Muscle layer of colon (tissue), 2 donors: ENCODE measurements around the gene PAFAH1B2.

Source experiments
- H3K27ac ChIP-seq: one replicate; pipeline ENCODE4 v1.7.0; 2013; ENCODE audit warnings: low read depth, mild to moderate bottlenecking, low read length, moderate library complexity
- H3K27me3 ChIP-seq, 2 donors: one replicate each; pipeline ENCODE4 v1.7.0; 2013; ENCODE audit warnings: low read length in 2 of 2, mild to moderate bottlenecking in 2 of 2; ENCODE audit not compliant: insufficient read depth in 2 of 2, control insufficient read depth in 1 of 2
- H3K36me3 ChIP-seq: one replicate; pipeline ENCODE4 v1.7.0; 2013; ENCODE audit warnings: mild to moderate bottlenecking, low read length; ENCODE audit not compliant: insufficient read depth
- H3K4me1 ChIP-seq: one replicate; pipeline ENCODE4 v1.7.0; 2013; ENCODE audit warnings: mild to moderate bottlenecking, low read length; ENCODE audit not compliant: insufficient read depth
- H3K4me3 ChIP-seq, 2 donors: one replicate each; pipeline ENCODE4 v1.7.0; 2013; ENCODE audit warnings: low read length in 2 of 2, low read depth in 1 of 2, mild to moderate bottlenecking in 1 of 2, moderate library complexity in 1 of 2
- H3K9ac ChIP-seq: one replicate; pipeline ENCODE4 v1.7.0; 2013; ENCODE audit warnings: low read length
- H3K9me3 ChIP-seq: one replicate; pipeline ENCODE4 v1.7.0; 2013; ENCODE audit warnings: mild to moderate bottlenecking, low read length
- donor health status: abdominal sarcoma.
- donor health status: Adenocarcinoma of cecum.

The PAFAH1B2 gene

DNA sequence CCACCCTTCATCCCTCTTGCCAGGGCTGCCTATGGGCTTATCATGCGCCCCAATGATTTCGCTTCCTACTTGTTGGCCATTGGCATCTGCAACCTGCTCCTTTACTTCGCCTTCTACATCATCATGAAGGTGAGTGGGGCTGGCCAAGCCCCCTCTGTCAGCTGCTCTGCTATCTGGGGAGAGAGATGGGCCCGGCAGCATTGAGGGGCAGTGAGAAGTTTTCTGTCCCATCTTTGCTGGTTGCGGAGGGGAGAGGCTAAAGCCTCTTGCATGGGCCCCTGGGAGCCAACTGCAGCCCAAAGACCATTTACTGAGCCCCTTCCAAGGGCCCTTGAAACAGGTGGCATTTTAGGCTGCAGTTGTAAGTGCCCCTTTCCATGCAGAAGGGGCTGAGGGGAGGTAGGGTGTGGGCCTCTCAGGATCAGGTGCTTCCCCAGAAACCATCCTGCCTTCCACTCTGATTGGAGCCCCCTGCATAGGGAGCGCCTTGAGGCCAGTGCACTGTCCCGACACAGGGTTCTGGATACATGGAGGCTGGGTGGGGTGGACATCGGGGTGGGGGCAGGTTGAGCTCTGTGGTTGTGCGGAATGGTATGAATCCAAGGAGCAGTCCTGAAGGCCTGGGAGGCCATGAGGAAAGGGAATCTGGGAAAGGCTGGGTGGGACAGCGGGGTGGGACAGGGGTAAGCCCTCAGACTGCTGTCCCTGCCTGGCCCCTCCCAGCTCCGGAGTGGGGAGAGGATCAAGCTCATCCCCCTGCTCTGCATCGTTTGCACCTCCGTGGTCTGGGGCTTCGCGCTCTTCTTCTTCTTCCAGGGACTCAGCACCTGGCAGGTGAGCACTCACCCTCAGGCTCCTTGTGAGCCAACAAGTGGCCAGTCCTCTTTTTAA is 49.3 kb downstream of the PAFAH1B2 start:
- Histone ChIP-seq H3K4me1 (peaks cover 9% of the 10 kb centered on the region), H3K9me3 (no peaks in the 10 kb centered on the region), H3K36me3 (peaks cover 53% of the 10 kb centered on the region), H3K9ac (no peak overlapping the region), H3K27ac (no peak overlapping the region), H3K4me3 (no peak overlapping the region), H3K27me3 (no peaks in the 10 kb centered on the region)

DNA sequence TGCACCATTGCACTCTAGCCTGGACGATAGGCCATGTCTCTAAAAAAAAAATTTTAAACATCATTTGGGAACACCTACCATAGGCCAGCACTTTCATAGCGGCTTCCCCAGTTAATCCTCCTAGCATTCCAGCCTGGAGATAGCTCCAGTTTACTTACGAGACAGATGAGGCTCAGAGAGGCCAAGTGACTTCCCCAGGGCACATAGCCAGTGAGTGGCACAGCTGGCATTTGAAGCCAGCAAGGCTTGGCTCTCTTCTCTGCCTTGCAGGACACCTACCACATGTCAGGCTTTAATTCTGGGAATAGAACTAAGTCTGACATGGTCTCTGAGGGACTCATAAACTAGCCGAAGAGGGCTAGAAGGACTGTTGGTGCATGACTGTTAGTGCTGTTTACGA is 50.2 kb downstream of the PAFAH1B2 start:
- Histone ChIP-seq H3K9ac (no peak overlapping the region), H3K36me3 (peaks cover 44% of the 10 kb centered on the region), H3K27me3 (no peaks in the 10 kb centered on the region), H3K4me1 (peaks cover 13% of the 10 kb centered on the region), H3K27ac (no peak overlapping the region), H3K4me3 (no peak overlapping the region), H3K9me3 (no peaks in the 10 kb centered on the region)

DNA sequence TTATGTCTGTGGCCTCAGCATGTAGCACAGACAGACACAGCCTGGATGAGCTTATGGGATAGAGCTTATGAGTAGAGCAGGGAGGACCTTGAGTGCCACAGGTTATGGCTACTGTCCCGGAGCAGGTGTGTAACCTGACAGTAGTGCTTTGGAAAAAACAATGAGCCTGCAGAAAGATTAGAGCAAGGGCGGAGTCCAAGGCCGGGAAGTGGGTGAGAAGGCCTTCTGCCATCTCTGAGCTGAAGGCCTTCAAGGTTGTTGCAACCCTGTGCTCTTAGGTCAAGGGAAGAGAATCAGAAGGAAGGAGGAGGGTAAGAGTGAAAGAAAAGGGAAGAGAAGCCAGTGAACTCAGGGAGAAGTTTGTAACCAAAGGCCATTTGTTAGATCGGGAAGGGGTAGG is 51.2 kb downstream of the PAFAH1B2 start:
- H3K9ac ChIP-seq: no peak overlapping the region
- H3K4me1 ChIP-seq: peaks cover 13% of the 10 kb centered on the region
- peaks cover 38% of the 10 kb centered on the region for H3K36me3 ChIP-seq
- no peaks in the 10 kb centered on the region for H3K9me3 ChIP-seq
- no peak overlapping the region for H3K27ac ChIP-seq
- H3K4me3 ChIP-seq: no peak overlapping the region
- no peaks in the 10 kb centered on the region for H3K27me3 ChIP-seq

DNA sequence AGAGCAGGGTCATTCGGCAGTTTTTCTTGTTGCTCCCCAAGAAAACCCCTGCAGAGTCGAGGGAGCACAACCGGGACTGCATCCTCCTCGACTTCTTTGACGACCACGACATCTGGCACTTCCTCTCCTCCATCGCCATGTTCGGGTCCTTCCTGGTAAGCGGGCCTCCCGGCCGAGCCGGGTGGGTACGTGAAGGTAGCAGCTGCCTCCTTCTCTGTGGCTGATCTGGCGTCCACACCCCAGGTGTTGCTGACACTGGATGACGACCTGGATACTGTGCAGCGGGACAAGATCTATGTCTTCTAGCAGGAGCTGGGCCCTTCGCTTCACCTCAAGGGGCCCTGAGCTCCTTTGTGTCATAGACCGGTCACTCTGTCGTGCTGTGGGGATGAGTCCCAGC is 51.7 kb downstream of the PAFAH1B2 start:
- no peak overlapping the region for H3K4me3 ChIP-seq
- peaks cover 13% of the 10 kb centered on the region for H3K4me1 ChIP-seq
- no peaks in the 10 kb centered on the region for H3K9me3 ChIP-seq
- H3K9ac ChIP-seq: no peak overlapping the region
- no peak overlapping the region for H3K27ac ChIP-seq
- H3K36me3 ChIP-seq: peaks cover 38% of the 10 kb centered on the region
- H3K27me3 ChIP-seq: no peaks in the 10 kb centered on the region

DNA sequence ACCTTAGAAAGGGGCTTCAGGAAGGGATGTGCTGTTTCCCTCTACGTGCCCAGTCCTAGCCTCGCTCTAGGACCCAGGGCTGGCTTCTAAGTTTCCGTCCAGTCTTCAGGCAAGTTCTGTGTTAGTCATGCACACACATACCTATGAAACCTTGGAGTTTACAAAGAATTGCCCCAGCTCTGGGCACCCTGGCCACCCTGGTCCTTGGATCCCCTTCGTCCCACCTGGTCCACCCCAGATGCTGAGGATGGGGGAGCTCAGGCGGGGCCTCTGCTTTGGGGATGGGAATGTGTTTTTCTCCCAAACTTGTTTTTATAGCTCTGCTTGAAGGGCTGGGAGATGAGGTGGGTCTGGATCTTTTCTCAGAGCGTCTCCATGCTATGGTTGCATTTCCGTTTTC is 52.9 kb downstream of the PAFAH1B2 start:
- no peak overlapping the region for H3K9ac ChIP-seq
- H3K9me3 ChIP-seq: no peaks in the 10 kb centered on the region
- peaks cover 45% of the 10 kb centered on the region for H3K36me3 ChIP-seq
- H3K4me3 ChIP-seq: no peak overlapping the region
- peaks cover 13% of the 10 kb centered on the region for H3K4me1 ChIP-seq
- H3K27ac ChIP-seq: peak overlapping the region; percentile 98
- no peaks in the 10 kb centered on the region for H3K27me3 ChIP-seq

DNA sequence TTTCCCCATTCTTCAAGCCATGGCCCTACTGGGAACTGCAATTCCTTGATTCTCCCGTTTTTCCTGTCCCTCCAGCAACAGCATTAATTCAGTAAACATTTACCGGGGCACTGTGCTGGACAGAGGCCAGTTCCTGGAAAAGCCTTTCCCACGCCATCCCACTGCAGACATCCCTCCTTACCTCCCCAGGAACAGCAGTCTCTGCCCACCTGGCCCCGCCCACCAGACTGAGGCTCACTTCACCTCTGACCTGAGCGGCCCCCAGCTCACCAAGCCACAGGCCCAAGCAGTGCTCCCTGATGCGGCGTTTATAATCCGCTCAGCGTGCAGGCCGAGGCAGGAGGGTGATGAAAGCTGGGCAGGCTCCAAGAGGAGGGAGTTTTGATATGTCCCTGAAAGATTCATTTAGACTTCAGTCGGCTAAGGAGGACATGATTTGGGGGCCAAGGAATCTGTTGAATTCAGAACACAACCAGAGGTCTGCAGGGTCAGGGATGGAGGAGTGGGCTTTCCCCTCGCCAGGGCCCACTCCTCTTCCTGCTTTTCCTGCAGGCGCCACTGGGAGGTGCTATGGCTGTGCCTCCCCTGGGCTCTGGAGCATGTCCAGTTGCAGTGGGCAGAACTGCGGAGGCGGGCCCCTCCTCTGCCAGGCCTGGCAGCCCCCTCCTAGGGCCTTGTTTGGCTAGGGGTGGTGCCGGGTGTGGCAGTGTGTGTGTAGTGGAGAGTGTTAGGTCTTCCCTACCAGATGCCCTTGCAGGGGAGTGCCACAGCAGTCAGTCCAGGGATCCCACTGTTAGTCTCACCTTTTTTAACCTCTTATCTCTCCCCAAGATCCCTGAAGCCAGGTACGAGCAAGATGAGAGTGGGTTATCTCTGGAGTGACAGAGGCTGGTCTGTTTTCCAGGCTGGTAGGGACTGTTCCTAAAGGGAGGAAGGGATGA is 53.7 kb downstream of the PAFAH1B2 start:
- peak overlapping the region; percentile 68 for H3K9ac ChIP-seq
- peaks cover 13% of the 10 kb centered on the region for H3K4me1 ChIP-seq
- peaks cover 45% of the 10 kb centered on the region for H3K36me3 ChIP-seq
- H3K4me3 ChIP-seq: peak overlapping the region; percentile 51 to 97
- no peaks in the 10 kb centered on the region for H3K27me3 ChIP-seq
- no peaks in the 10 kb centered on the region for H3K9me3 ChIP-seq
- H3K27ac ChIP-seq: peak overlapping the region; percentile 98

DNA sequence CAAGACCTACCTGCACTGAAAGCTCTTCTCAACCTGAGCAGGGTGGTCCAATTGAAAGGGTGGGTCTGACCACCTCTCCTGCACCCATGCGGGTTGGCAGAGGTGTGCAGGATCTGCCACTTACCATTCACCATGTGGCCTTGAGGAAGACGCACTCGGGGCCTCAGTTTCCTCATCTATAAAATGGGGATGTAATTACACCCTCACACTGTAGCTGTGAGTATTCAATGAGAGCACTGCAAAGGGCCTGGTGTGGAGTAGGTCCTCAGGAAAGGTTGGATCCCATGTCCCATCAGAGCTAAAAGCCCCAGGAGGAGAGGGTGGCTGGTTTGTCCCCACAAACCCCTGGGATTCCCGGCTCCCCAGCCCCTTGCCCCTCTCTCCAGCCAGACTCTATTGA is 54.5 kb downstream of the PAFAH1B2 start:
- Histone ChIP-seq H3K27ac (peak overlapping the region; percentile 98), H3K4me3 (peak overlapping the region; percentile 51 to 97), H3K4me1 (peaks cover 13% of the 10 kb centered on the region), H3K9me3 (no peaks in the 10 kb centered on the region), H3K9ac (peak overlapping the region; percentile 68), H3K27me3 (no peaks in the 10 kb centered on the region), H3K36me3 (peaks cover 46% of the 10 kb centered on the region)

DNA sequence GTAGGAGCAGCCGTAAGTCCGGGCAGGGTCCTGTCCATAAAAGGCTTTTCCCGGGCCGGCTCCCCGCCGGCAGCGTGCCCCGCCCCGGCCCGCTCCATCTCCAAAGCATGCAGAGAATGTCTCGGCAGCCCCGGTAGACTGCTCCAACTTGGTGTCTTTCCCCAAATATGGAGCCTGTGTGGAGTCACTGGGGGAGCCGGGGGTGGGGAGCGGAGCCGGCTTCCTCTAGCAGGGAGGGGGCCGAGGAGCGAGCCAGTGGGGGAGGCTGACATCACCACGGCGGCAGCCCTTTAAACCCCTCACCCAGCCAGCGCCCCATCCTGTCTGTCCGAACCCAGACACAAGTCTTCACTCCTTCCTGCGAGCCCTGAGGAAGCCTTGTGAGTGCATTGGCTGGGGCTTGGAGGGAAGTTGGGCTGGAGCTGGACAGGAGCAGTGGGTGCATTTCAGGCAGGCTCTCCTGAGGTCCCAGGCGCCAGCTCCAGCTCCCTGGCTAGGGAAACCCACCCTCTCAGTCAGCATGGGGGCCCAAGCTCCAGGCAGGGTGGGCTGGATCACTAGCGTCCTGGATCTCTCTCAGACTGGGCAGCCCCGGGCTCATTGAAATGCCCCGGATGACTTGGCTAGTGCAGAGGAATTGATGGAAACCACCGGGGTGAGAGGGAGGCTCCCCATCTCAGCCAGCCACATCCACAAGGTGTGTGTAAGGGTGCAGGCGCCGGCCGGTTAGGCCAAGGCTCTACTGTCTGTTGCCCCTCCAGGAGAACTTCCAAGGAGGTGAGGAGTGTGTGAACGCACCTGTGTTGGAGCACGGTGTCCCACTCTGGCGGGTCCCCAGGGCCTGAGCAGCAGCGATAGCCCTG is 55.2 kb downstream of the PAFAH1B2 start, which contains the start of gene TAGLN:
Gene TAGLN (plus strand): TSS at position 318 of the 863 bp plus-strand sequence. CDS start 3,644 bp downstream, outside the sequence.
- Histone ChIP-seq H3K36me3 (peaks cover 52% of the 10 kb centered on the region), H3K4me3 (peak within 1 kb of the TSS; percentile 86 to 97), H3K9me3 (no peaks in the 10 kb centered on the region), H3K27me3 (no peaks in the 10 kb centered on the region), H3K9ac (peak within 1 kb of the TSS; percentile 99), H3K27ac (peak within 1 kb of the TSS; percentile 98), H3K4me1 (peaks cover 19% of the 10 kb centered on the region)

DNA sequence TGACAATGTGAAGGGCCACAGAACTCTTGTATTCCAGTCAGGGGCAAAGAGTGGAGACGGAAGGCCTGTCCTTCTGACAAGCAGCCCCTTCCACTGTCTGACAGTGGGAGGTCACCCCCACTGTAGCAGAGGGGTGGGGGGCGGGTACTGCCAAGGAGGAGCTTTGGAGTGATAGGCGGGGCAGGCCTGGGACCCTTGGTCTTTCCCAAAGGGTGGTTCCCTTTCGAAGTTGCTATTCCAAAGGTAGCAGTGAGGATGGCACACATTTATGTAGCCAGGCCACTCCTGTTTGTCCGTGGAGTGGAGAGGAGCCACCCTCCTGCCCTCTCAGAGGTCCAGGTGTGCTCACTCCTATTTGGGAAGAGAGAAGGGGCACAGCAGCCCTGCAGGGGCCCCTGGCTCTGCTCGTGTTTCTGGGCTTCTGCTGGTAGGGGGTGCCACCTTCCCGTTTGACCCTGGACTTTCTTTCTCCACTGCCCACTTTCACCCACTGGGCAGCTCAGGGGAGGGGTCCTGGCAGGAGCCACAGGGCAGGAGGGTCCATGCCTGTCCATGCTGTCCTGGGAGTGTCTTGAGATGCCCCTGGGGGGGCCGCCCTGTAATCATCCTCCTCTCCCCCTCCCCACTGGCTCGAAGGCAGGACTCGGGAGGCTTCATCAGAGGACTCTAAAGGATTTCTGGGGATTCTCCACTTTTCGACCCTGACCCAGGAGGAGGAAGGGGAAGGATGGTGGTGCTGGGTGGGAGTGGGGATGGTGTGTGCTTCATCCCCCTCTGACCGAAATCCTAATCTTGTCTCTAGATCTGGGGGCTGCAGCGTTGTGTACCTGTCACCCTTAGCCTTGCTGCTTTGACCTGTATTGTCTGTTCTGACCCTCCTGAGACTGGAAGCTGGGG is 56.1 kb downstream of the PAFAH1B2 start:
- H3K36me3 ChIP-seq: peaks cover 60% of the 10 kb centered on the region
- H3K4me3 ChIP-seq: peak overlapping the region; percentile 86 to 97
- peaks cover 28% of the 10 kb centered on the region for H3K4me1 ChIP-seq
- H3K27ac ChIP-seq: peak overlapping the region; percentile 96
- H3K27me3 ChIP-seq: no peaks in the 10 kb centered on the region
- H3K9ac ChIP-seq: peak overlapping the region; percentile 99
- H3K9me3 ChIP-seq: no peaks in the 10 kb centered on the region
